Trophoblast cell (in vitro differentiated cells and primary cell): ENCODE results near the gene NXPE2. TPM values are rescaled to one million over a fixed set of nuclear protein-coding genes. Genes with fewer than 3 reads are reported as not detected.
"Not testable (repeated sequence)": the region's sequence is repeated elsewhere in the genome, so short reads cannot be mapped to it uniquely, and the experiment has no call there.

Experiments
- DNase-seq, 2 donors: peaks; one replicate each; pipeline ENCODE4 v3.0.0-alpha.2; 2016
- H2AFZ ChIP-seq: 2 replicates; pipeline ENCODE4 v1.6.1; 2013; ENCODE audit warnings: low read length, moderate library complexity, mild to moderate bottlenecking; ENCODE audit not compliant: insufficient read depth, poor library complexity
- H2AK5ac ChIP-seq: 2 replicates; pipeline ENCODE4 v1.6.1; 2013; ENCODE audit warnings: mild to moderate bottlenecking, low read length
- H2BK120ac ChIP-seq: 2 replicates; pipeline ENCODE4 v1.6.1; 2013; ENCODE audit warnings: low read length, mild to moderate bottlenecking, moderate library complexity; ENCODE audit not compliant: insufficient read depth, poor library complexity
- H2BK12ac ChIP-seq: 2 replicates; pipeline ENCODE4 v1.6.1; 2013; ENCODE audit warnings: mild to moderate bottlenecking, low read length, moderate library complexity
- H2BK5ac ChIP-seq: 2 replicates; pipeline ENCODE4 v1.6.1; 2013; ENCODE audit warnings: low read length, low read depth, moderate library complexity, mild to moderate bottlenecking; ENCODE audit not compliant: poor library complexity
- H3K14ac ChIP-seq: 2 replicates; pipeline ENCODE4 v1.6.1; 2013; ENCODE audit warnings: mild to moderate bottlenecking, low read length
- H3K18ac ChIP-seq: 2 replicates; pipeline ENCODE4 v1.6.1; 2013; ENCODE audit warnings: mild to moderate bottlenecking, low read length
- H3K23ac ChIP-seq: 2 replicates; pipeline ENCODE4 v1.6.1; 2013; ENCODE audit warnings: low read length
- H3K27ac ChIP-seq: 2 replicates; pipeline ENCODE4 v1.5.1; 2013; ENCODE audit warnings: low read depth, mild to moderate bottlenecking, inconsistent platforms, low read length, moderate library complexity
- H3K27me3 ChIP-seq: 2 replicates; pipeline ENCODE4 v1.6.1; 2013; ENCODE audit warnings: inconsistent platforms, mild to moderate bottlenecking, low read length, moderate library complexity; ENCODE audit not compliant: insufficient read depth
- H3K36me3 ChIP-seq, 2 experiments: 1 replicate in 1 of 2; 2 replicates in 1 of 2; pipeline ENCODE4 v1.6.1; 2013; ENCODE audit warnings: low read length in 2 of 2, mild to moderate bottlenecking in 2 of 2, moderate library complexity in 1 of 2; ENCODE audit not compliant: insufficient read depth in 2 of 2, control insufficient read depth in 1 of 2
- H3K4ac ChIP-seq: 2 replicates; pipeline ENCODE4 v1.6.1; 2013; ENCODE audit warnings: low read depth, mild to moderate bottlenecking, low read length, moderate library complexity
- H3K4me1 ChIP-seq, 2 experiments: 1 replicate in 1 of 2; 2 replicates in 1 of 2; pipeline ENCODE4 v1.6.1; 2013; ENCODE audit warnings: low read length in 2 of 2, mild to moderate bottlenecking in 2 of 2, moderate library complexity in 1 of 2; ENCODE audit not compliant: insufficient read depth in 2 of 2, control insufficient read depth in 1 of 2
- H3K4me2 ChIP-seq: 2 replicates; pipeline ENCODE4 v1.6.1; 2013; ENCODE audit warnings: inconsistent platforms, mild to moderate bottlenecking, low read length, moderate library complexity
- H3K4me3 ChIP-seq: 2 replicates; pipeline ENCODE4 v1.5.1; 2013; ENCODE audit warnings: mild to moderate bottlenecking, low read depth, low read length, inconsistent platforms
- H3K79me1 ChIP-seq: one replicate; pipeline ENCODE4 v1.6.1; 2013; ENCODE audit warnings: low read length
- H3K79me2 ChIP-seq: 2 replicates; pipeline ENCODE4 v1.6.1; 2013; ENCODE audit warnings: low read length, mild to moderate bottlenecking; ENCODE audit not compliant: control insufficient read depth, insufficient read depth, poor library complexity
- H3K9ac ChIP-seq: 2 replicates; pipeline ENCODE4 v1.6.1; 2013; ENCODE audit warnings: mild to moderate bottlenecking, low read length
- H3K9me3 ChIP-seq: 2 replicates; pipeline ENCODE4 v1.6.1; 2013; ENCODE audit warnings: low read depth, mild to moderate bottlenecking, control low read depth, inconsistent platforms, low read length; ENCODE audit not compliant: insufficient read depth
- H4K12ac ChIP-seq: 2 replicates; pipeline ENCODE4 v1.6.1; 2013; ENCODE audit warnings: low read depth, mild to moderate bottlenecking, low read length, moderate library complexity
- H4K8ac ChIP-seq: 2 replicates; pipeline ENCODE4 v1.6.1; 2013; ENCODE audit warnings: low read depth, mild to moderate bottlenecking, low read length, moderate library complexity
- H4K91ac ChIP-seq: one replicate; pipeline ENCODE4 v1.6.1; 2013; ENCODE audit warnings: low read depth, mild to moderate bottlenecking, low read length, moderate library complexity
- WGBS: extraction: QIAGEN DNeasy Blood & Tissue Kit; methylation state at CpG from one replicate; pipeline ENCODE4 v1.1.7; 2013; ENCODE audit warnings: missing lambda C conversion rate; ENCODE audit not compliant: insufficient read length, insufficient coverage; ENCODE audit errors: extremely low coverage; 5-methylcytosine and 5-hydroxymethylcytosine counted together
- polyA plus RNA-seq: library from polyadenylated mRNA; stranded (reverse); fragments of 200-250 nt; gene quantifications from 2 replicates; pipeline ENCODE4 v1.2.3, GENCODE V29; 2013

Gene NXPE2
- polyA plus RNA-seq, result 0.12 and 0.17 TPM in 2 replicates

- WGBS, result 100% methylated on average over 1 of the region's 8 CpGs
These were observed at the start of gene NXPE2 for GRCh38 chr11:114678125-114679036. Gene NXPE2 (plus strand): TSS chr11:114678527. CDS start chr11:114678576, 49 bp downstream.

DNA sequence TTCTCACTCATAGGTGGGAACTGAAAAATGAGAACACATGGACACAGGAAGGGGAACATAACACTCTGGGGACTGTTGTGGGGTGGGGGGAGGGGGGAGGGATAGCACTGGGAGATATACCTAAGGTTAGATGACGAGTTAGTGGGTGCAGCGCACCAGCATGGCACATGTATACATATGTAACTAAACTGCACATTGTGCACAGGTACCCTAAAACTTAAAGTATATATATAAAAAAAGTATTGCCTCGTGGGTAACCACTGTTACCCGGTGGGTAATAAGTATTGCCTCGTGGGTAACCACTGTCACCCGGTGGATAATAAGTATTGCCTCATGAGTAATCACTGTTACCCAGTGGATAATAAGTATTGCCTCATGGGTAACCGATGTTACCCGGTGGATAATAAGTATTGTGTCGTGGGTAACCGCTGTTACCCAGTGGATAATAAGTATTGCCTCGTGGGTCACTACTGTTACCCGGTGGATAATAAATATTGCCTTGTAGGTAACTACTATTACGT is 46.8 kb upstream of the NXPE2 start:
- not testable (repeated sequence) for H3K79me2 ChIP-seq, H2AK5ac ChIP-seq, H3K4ac ChIP-seq, H3K79me1 ChIP-seq, H2BK120ac ChIP-seq, H2AFZ ChIP-seq, H3K27me3 ChIP-seq, H3K4me1 ChIP-seq, H3K9me3 ChIP-seq, H3K9ac ChIP-seq, H3K14ac ChIP-seq, H3K27ac ChIP-seq, H2BK12ac ChIP-seq, H4K12ac ChIP-seq, H3K18ac ChIP-seq, DNase-seq, H3K4me2 ChIP-seq, H3K23ac ChIP-seq, H4K8ac ChIP-seq, H4K91ac ChIP-seq, H3K4me3 ChIP-seq, H3K36me3 ChIP-seq, H2BK5ac ChIP-seq
- no CpG with 5 or more reads among the region's 13 CpGs for WGBS

More at GRCh38 chr11:114678125-114679036, at the start of gene NXPE2:
- Histone ChIP-seq H3K14ac (no peak within 1 kb of the TSS), H3K4me2 (no peak within 1 kb of the TSS), H2BK12ac (no peak within 1 kb of the TSS), H3K4ac (no peak within 1 kb of the TSS), H3K23ac (no peak within 1 kb of the TSS), H2BK120ac (no peak within 1 kb of the TSS), H3K79me2 (no peaks in the 10 kb centered on the region), H3K27me3 (no peaks in the 10 kb centered on the region), H3K4me1 (no peaks in the 10 kb centered on the region), H3K9me3 (no peaks in the 10 kb centered on the region), H4K91ac (no peak within 1 kb of the TSS), H2AK5ac (no peak within 1 kb of the TSS), H3K18ac (no peak within 1 kb of the TSS), H4K12ac (no peak within 1 kb of the TSS), H2BK5ac (no peak within 1 kb of the TSS), H3K79me1 (no peaks in the 10 kb centered on the region), H3K27ac (no peak within 1 kb of the TSS), H3K9ac (no peak within 1 kb of the TSS), H2AFZ (no peak within 1 kb of the TSS), H4K8ac (no peak within 1 kb of the TSS), H3K36me3 (no peaks in the 10 kb centered on the region), H3K4me3 (no peak within 1 kb of the TSS)
- peak; percentile 34 to 59 for DNase-seq

DNA sequence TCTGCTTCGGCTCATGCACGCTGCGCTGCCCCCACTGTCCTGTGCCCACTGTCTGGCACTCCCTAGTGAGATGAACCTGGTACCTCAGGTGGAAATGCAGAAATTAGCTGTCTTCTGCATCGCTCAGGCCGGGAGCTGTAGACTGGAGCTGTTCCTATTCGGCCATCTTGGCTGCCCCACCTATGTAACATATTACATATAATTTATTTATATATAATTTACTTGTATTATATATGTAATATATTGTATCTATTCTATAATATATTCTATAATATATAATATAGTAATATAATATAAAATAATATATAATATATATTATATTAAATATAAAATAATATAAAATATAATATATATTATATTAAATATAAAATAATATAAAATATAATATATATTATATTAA is 38.9 kb upstream of the NXPE2 start:
- not testable (repeated sequence) for H3K14ac ChIP-seq, H3K9ac ChIP-seq, H3K4ac ChIP-seq, H4K8ac ChIP-seq, H4K12ac ChIP-seq, H3K36me3 ChIP-seq, H3K27me3 ChIP-seq, H3K4me1 ChIP-seq, H2BK12ac ChIP-seq, H2BK120ac ChIP-seq, H3K79me2 ChIP-seq, H3K18ac ChIP-seq, H2AFZ ChIP-seq, H3K9me3 ChIP-seq, DNase-seq, H4K91ac ChIP-seq, H2AK5ac ChIP-seq, H3K4me3 ChIP-seq, H3K27ac ChIP-seq, H3K23ac ChIP-seq, H2BK5ac ChIP-seq, H3K4me2 ChIP-seq, H3K79me1 ChIP-seq
- WGBS, result no CpG with 5 or more reads among the region's 6 CpGs

GRCh38 chr11:114650661-114651060 is 27.7 kb upstream of the NXPE2 start:
- no peak overlapping the region for H2BK12ac ChIP-seq
- no peak overlapping the region for H4K91ac ChIP-seq
- no peak overlapping the region for H3K9ac ChIP-seq
- no peak overlapping the region for H3K4me2 ChIP-seq
- no peak overlapping the region for H3K23ac ChIP-seq
- H3K27me3 ChIP-seq, result no peaks in the 10 kb centered on the region
- no peak overlapping the region for H3K14ac ChIP-seq
- H3K4ac ChIP-seq, result no peak overlapping the region
- H3K4me3 ChIP-seq, result no peak overlapping the region
- H2BK5ac ChIP-seq, result no peak overlapping the region
- H3K9me3 ChIP-seq, result no peaks in the 10 kb centered on the region
- no peak overlapping the region for H3K18ac ChIP-seq
- DNase-seq, result no peak
- no peak overlapping the region for H2AFZ ChIP-seq
- no peak overlapping the region for H4K8ac ChIP-seq
- no peaks in the 10 kb centered on the region for H3K4me1 ChIP-seq
- no peaks in the 10 kb centered on the region for H3K79me2 ChIP-seq
- WGBS, result no CpG with 5 or more reads among the region's 3 CpGs
- no peak overlapping the region for H2AK5ac ChIP-seq
- H3K36me3 ChIP-seq, result no peaks in the 10 kb centered on the region
- no peak overlapping the region for H4K12ac ChIP-seq
- H2BK120ac ChIP-seq, result no peak overlapping the region
- no peak overlapping the region for H3K27ac ChIP-seq
- H3K79me1 ChIP-seq, result no peaks in the 10 kb centered on the region
